ENCODE results near the gene BMP6. TPM values are rescaled to one million over a fixed set of nuclear protein-coding genes. Genes with fewer than 3 reads are reported as not detected.

BMP6 gene
- polyA plus RNA-seq, 1 donor (not counting 4 experiments of a cell fraction or from before 2014, with no cell fraction given): 0.05 TPM

DNA sequence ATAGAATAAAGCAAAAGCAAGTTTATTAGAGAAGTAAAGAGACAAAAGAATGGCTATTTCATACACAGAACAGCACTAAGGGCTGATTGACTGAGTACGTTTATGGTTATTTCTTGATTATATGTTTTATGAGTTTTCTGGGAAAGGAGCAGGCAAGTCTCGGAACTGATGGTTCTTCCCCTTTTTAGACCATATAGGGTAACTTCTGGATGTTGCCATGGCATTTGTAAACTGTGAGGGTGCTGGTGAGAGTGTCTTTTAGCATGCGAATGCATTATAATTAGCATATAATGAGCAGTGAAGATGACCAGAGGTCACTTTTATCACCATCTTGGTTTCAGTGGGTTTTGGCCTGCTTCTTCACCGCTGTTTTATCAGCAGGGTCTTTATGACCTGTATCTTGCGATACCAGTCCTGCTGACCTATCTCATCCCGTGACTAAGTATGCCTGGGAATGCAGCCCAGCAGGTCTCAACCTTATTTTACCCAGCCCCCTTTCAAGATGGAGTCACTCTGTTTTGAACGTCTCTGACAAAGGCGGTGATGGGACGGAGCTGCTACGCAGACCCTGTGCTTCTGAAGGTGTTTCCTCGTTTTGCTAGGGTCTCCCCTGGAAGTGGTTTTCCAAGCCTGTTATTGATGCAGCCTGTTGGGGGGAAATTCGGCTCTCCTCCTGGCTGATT, 45.4 kb upstream of the BMP6 start:
- H2AFZ ChIP-seq (ENCODE audit: control insufficient read depth, low read length): no peak overlapping the region
- no peaks in the 10 kb centered on the region for H3K36me3 ChIP-seq (ENCODE audit: control insufficient read depth in 2 of 2, extremely low read depth in 1 of 2, insufficient read depth in 2 of 2, low read length in 2 of 2)
- H3K9me1 ChIP-seq (ENCODE audit: control insufficient read depth, extremely low read depth, insufficient read depth, low read length): no peaks in the 10 kb centered on the region
- H4K20me1 ChIP-seq (ENCODE audit: control insufficient read depth, extremely low read depth, insufficient read depth, low read length): no peaks in the 10 kb centered on the region
- no peaks in the 10 kb centered on the region for H3K9me3 ChIP-seq (ENCODE audit: control insufficient read depth, low read depth, low read length)
- no peak overlapping the region for H3K27ac ChIP-seq (ENCODE audit: control insufficient read depth, insufficient read depth, low read length)
- dilution Hi-C loops (cut with MboI; ENCODE audit: extremely low pct_ligation_motif_present, low sequenced_read_pairs): no loop called here
- DNase-seq (ENCODE audit: low read depth, low spot score) (no peak), FAIRE-seq (no peak)
- TF ChIP-seq, protein P1, sequence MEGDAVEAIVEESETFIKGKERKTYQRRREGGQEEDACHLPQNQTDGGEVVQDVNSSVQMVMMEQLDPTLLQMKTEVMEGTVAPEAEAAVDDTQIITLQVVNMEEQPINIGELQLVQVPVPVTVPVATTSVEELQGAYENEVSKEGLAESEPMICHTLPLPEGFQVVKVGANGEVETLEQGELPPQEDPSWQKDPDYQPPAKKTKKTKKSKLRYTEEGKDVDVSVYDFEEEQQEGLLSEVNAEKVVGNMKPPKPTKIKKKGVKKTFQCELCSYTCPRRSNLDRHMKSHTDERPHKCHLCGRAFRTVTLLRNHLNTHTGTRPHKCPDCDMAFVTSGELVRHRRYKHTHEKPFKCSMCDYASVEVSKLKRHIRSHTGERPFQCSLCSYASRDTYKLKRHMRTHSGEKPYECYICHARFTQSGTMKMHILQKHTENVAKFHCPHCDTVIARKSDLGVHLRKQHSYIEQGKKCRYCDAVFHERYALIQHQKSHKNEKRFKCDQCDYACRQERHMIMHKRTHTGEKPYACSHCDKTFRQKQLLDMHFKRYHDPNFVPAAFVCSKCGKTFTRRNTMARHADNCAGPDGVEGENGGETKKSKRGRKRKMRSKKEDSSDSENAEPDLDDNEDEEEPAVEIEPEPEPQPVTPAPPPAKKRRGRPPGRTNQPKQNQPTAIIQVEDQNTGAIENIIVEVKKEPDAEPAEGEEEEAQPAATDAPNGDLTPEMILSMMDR (optimal IDR thresholded peaks at IDR 0.05 in 1 of 3, IDR thresholded peaks at IDR 0.05 in 1 of 3, conservative IDR thresholded peaks at IDR 0.05 in 1 of 3; ENCODE audit: extremely low read depth in 1 of 3, insufficient read depth in 2 of 3, low read length in 3 of 3): no peak
- TF ChIP-seq EZH2 (IDR thresholded peaks at IDR 0.05; ENCODE audit: low read length): no peak
- H3K4me2 ChIP-seq (ENCODE audit: control insufficient read depth, extremely low read depth, insufficient read depth, low read depth, low read length): no peak overlapping the region
- H3K9ac ChIP-seq (ENCODE audit: control insufficient read depth, extremely low read depth, insufficient read depth, low read length): no peak overlapping the region
- H3K4me3 ChIP-seq (ENCODE audit: control insufficient read depth in 2 of 3, extremely low read depth in 1 of 3, insufficient read depth in 2 of 3, low read depth in 1 of 3, low read length in 3 of 3): no peak overlapping the region
- H3K27me3 ChIP-seq (ENCODE audit: control insufficient read depth, extremely low read depth, insufficient read depth, low read length): no peaks in the 10 kb centered on the region
- peaks cover 1% of the 10 kb centered on the region for H3K4me1 ChIP-seq (ENCODE audit: control insufficient read depth, extremely low read depth, insufficient read depth, low read length)
- H3K79me2 ChIP-seq (ENCODE audit: control insufficient read depth, insufficient read depth, low read length): no peaks in the 10 kb centered on the region

DNA sequence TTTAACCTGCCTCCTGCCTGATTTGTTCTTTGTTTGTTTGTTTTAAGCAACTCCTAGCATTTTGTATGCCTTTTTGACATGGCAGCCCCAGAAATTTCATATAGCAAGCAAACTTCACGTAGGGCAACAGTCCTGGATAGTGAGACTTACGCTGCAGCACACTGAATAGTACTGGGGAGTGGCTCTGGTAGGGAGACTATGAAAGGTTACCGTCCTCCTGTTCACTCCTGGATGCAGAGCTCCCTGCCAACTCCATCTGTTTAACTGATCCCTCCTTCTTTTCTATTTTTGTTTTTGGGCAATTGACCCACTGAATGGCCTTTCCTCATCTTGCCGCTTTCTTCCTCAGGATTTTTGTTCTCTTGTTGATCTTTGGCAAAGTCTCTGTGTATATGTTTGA, 44.5 kb upstream of the BMP6 start:
- no peak overlapping the region for H2AFZ ChIP-seq (ENCODE audit: control insufficient read depth, low read length)

DNA sequence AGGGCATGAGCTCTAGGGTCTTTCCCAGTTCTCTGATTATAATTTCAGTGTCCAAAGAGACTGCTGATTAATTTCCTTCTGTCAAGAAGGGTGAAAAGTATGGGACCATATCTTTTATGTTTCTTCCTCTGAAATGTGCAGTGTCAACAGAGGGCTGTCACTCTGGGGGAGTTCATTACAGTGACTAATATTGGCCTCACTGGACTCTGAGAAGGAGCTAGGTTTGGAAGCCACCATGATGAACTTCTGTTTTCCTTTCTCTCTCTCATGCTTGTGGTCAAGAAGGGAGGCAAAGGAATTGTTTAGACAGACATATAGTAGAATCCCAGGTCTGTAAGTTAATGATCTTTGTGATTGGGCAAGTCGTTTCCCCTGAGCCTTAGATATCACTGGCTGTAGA, 41.8 kb upstream of the BMP6 start:
- no peak overlapping the region for H3K4me2 ChIP-seq (ENCODE audit: control insufficient read depth, extremely low read depth, insufficient read depth, low read depth, low read length)
- no peaks in the 10 kb centered on the region for H3K4me1 ChIP-seq (ENCODE audit: control insufficient read depth, extremely low read depth, insufficient read depth, low read length)
- FAIRE-seq (no peak), DNase-seq (ENCODE audit: low read depth, low spot score) (no peak)
- no peaks in the 10 kb centered on the region for H4K20me1 ChIP-seq (ENCODE audit: control insufficient read depth, extremely low read depth, insufficient read depth, low read length)
- H3K27ac ChIP-seq (ENCODE audit: control insufficient read depth, insufficient read depth, low read length): no peak overlapping the region
- H3K36me3 ChIP-seq (ENCODE audit: control insufficient read depth in 2 of 2, extremely low read depth in 1 of 2, insufficient read depth in 2 of 2, low read length in 2 of 2): no peaks in the 10 kb centered on the region
- H2AFZ ChIP-seq (ENCODE audit: control insufficient read depth, low read length): no peak overlapping the region
- dilution Hi-C loops (cut with MboI; ENCODE audit: extremely low pct_ligation_motif_present, low sequenced_read_pairs): no loop called here
- H3K79me2 ChIP-seq (ENCODE audit: control insufficient read depth, insufficient read depth, low read length): no peaks in the 10 kb centered on the region
- H3K4me3 ChIP-seq (ENCODE audit: control insufficient read depth in 2 of 3, extremely low read depth in 1 of 3, insufficient read depth in 2 of 3, low read depth in 1 of 3, low read length in 3 of 3): no peak overlapping the region
- H3K9me3 ChIP-seq (ENCODE audit: control insufficient read depth, low read depth, low read length): no peaks in the 10 kb centered on the region
- no peaks in the 10 kb centered on the region for H3K9me1 ChIP-seq (ENCODE audit: control insufficient read depth, extremely low read depth, insufficient read depth, low read length)
- no peak overlapping the region for H3K9ac ChIP-seq (ENCODE audit: control insufficient read depth, extremely low read depth, insufficient read depth, low read length)
- H3K27me3 ChIP-seq (ENCODE audit: control insufficient read depth, extremely low read depth, insufficient read depth, low read length): no peaks in the 10 kb centered on the region
- TF ChIP-seq, protein P1 (optimal IDR thresholded peaks at IDR 0.05 in 1 of 3, IDR thresholded peaks at IDR 0.05 in 1 of 3, conservative IDR thresholded peaks at IDR 0.05 in 1 of 3; ENCODE audit: extremely low read depth in 1 of 3, insufficient read depth in 2 of 3, low read length in 3 of 3): no peak
- no peak for TF ChIP-seq EZH2 (IDR thresholded peaks at IDR 0.05; ENCODE audit: low read length)

More for the DNA sequence above, 44.5 kb upstream of the BMP6 start:
- Histone ChIP-seq H3K9me1 (ENCODE audit: control insufficient read depth, extremely low read depth, insufficient read depth, low read length) (no peaks in the 10 kb centered on the region), H3K4me1 (ENCODE audit: control insufficient read depth, extremely low read depth, insufficient read depth, low read length) (no peaks in the 10 kb centered on the region), H3K27me3 (ENCODE audit: control insufficient read depth, extremely low read depth, insufficient read depth, low read length) (no peaks in the 10 kb centered on the region), H3K4me3 (ENCODE audit: control insufficient read depth in 2 of 3, extremely low read depth in 1 of 3, insufficient read depth in 2 of 3, low read depth in 1 of 3, low read length in 3 of 3) (no peak overlapping the region), H3K4me2 (ENCODE audit: control insufficient read depth, extremely low read depth, insufficient read depth, low read depth, low read length) (no peak overlapping the region), H3K36me3 (ENCODE audit: control insufficient read depth in 2 of 2, extremely low read depth in 1 of 2, insufficient read depth in 2 of 2, low read length in 2 of 2) (no peaks in the 10 kb centered on the region), H4K20me1 (ENCODE audit: control insufficient read depth, extremely low read depth, insufficient read depth, low read length) (no peaks in the 10 kb centered on the region), H3K9me3 (ENCODE audit: control insufficient read depth, low read depth, low read length) (no peaks in the 10 kb centered on the region), H3K9ac (ENCODE audit: control insufficient read depth, extremely low read depth, insufficient read depth, low read length) (no peak overlapping the region), H3K27ac (ENCODE audit: control insufficient read depth, insufficient read depth, low read length) (no peak overlapping the region), H3K79me2 (ENCODE audit: control insufficient read depth, insufficient read depth, low read length) (no peaks in the 10 kb centered on the region)
- no peak for FAIRE-seq
- dilution Hi-C loops (cut with MboI; ENCODE audit: extremely low pct_ligation_motif_present, low sequenced_read_pairs): no loop called here
- no peak for DNase-seq (ENCODE audit: low read depth, low spot score)
- TF ChIP-seq EZH2 (IDR thresholded peaks at IDR 0.05; ENCODE audit: low read length): no peak

Data from keratinocyte (primary cell).